GM12878 (cell line): ENCODE measurements around the gene C14orf39. TPM values are rescaled to one million over a fixed set of nuclear protein-coding genes. Genes with fewer than 3 reads are reported as not detected.

Source experiments
- ATAC-seq: fragments of 200-7000 bp; cut with Tn5 transposase; 3 replicates; pipeline ENCODE4 v1.9.1; 2020; ENCODE audit warnings: mild to moderate bottlenecking, moderate library complexity
- BruUV-seq: library from RNA; stranded (reverse); fragments of 400-500 nt; replicated peaks from 2 replicates; lab custom pipeline; 2021; lab: Mats Ljungman, UMichigan
- CTCF ChIA-PET: fragments of 300-600 bp; sonication (Branson Sonifier 250); formaldehyde crosslinking; extraction: SDS; loops from one replicate; lab custom pipeline; 2021; ENCODE audit warnings: inconsistent platforms; lab: Yijun Ruan, JAX
- POLR2A ChIA-PET: fragments of 350-600 bp; formaldehyde crosslinking; extraction: SDS; loops from one replicate; lab custom pipeline; 2021; ENCODE audit warnings: inconsistent platforms; lab: Charles Lee
- RAD21 ChIA-PET: fragments of 300-600 bp; sonication (Branson Sonifier 250); formaldehyde crosslinking; loops from one replicate; lab custom pipeline; 2023; ENCODE audit warnings: antibody characterized with exemption; ENCODE audit not compliant: unreplicated experiment; lab: Charles Lee
- SMC1A ChIA-PET: fragments of 300-600 bp; sonication (Branson Sonifier 250); formaldehyde crosslinking; loops from one replicate; lab custom pipeline; 2023; ENCODE audit not compliant: unreplicated experiment, uncharacterized antibody; lab: Charles Lee
- DNase-seq: peaks from one replicate; pipeline ENCODE4 v3.0.0-alpha.2; 2011; ENCODE audit warnings: low read depth, low spot score
- FAIRE-seq: peaks from 3 replicates; lab custom pipeline; 2011; peaks lifted over from hg19 to GRCh38; lab: Jason Lieb, UNC
- H2AFZ ChIP-seq: 2 replicates; pipeline ENCODE4 v1.6.0; 2011; ENCODE audit warnings: low read depth, low read length, control low read depth; ENCODE audit not compliant: control insufficient read depth
- H3K27ac ChIP-seq: 2 replicates; pipeline ENCODE4 v1.5.1; 2011; ENCODE audit warnings: control low read depth; ENCODE audit not compliant: control insufficient read depth, insufficient read depth
- H3K27me3 ChIP-seq, 2 experiments: replicated peaks in 1 of 2; 2 replicates each; pipeline versions ENCODE4 v1.6.0 to v1.6.1; 2011; ENCODE audit warnings: low read length in 1 of 2; ENCODE audit not compliant: control insufficient read depth in 2 of 2, insufficient read depth in 2 of 2
- H3K36me3 ChIP-seq, 2 experiments: 2 replicates each; pipeline ENCODE4 v1.5.1; 2011; ENCODE audit warnings: low read length in 1 of 2; ENCODE audit not compliant: control insufficient read depth in 2 of 2, insufficient read depth in 2 of 2
- H3K4me1 ChIP-seq: 2 replicates; pipeline ENCODE4 v1.6.1; 2011; ENCODE audit warnings: mild to moderate bottlenecking, low read length, moderate library complexity, mixed read lengths; ENCODE audit not compliant: control insufficient read depth, insufficient read depth
- H3K4me2 ChIP-seq: 2 replicates; pipeline ENCODE4 v1.6.0; 2011; ENCODE audit warnings: control low read depth; ENCODE audit not compliant: control insufficient read depth, insufficient read depth
- H3K4me3 ChIP-seq: fragments of 200-600 bp; sonication (generic); 2 replicates; pipeline ENCODE4 v1.5.1; 2016
- H3K79me2 ChIP-seq: 2 replicates; pipeline ENCODE4 v1.6.0; 2011; ENCODE audit warnings: low read length; ENCODE audit not compliant: control insufficient read depth, insufficient read depth
- H3K9ac ChIP-seq: 2 replicates; pipeline ENCODE4 v1.8.0; 2011; ENCODE audit warnings: low read length, control low read depth, mixed read lengths; ENCODE audit not compliant: control insufficient read depth, insufficient read depth
- H3K9me3 ChIP-seq: replicated peaks from 3 replicates; pipeline ENCODE4 v1.5.1; 2011; ENCODE audit warnings: mild to moderate bottlenecking, low read length; ENCODE audit not compliant: control insufficient read depth, insufficient read depth
- H4K20me1 ChIP-seq: 2 replicates; pipeline ENCODE4 v1.6.0; 2011; ENCODE audit not compliant: control insufficient read depth, insufficient read depth
- MYC ChIP-seq: IDR thresholded peaks from 2 replicates; pipeline ENCODE4 v1.6.1; 2011; ENCODE audit warnings: mild to moderate bottlenecking, low read length, moderate library complexity, inconsistent platforms; ENCODE audit not compliant: insufficient read depth, insufficient replicate concordance, insufficient read length, severe bottlenecking
- NFXL1 ChIP-seq: fragments of 450-650 bp; IDR thresholded peaks from 2 replicates; pipeline ENCODE4 v1.6.1; 2017; ENCODE audit warnings: antibody characterized with exemption, mild to moderate bottlenecking, borderline replicate concordance
- POU2F2 ChIP-seq: IDR thresholded peaks from 3 replicates; pipeline ENCODE4 v1.6.1; 2011; ENCODE audit warnings: low read depth, mild to moderate bottlenecking, low read length, borderline replicate concordance
- RAD51 ChIP-seq: fragments of 450-650 bp; IDR thresholded peaks from 2 replicates; pipeline ENCODE4 v1.6.1; 2016; ENCODE audit warnings: moderate library complexity, mild to moderate bottlenecking, inconsistent platforms
- ZZZ3 ChIP-seq: IDR thresholded peaks from 2 replicates; pipeline ENCODE4 v1.6.1; 2011; ENCODE audit warnings: low read depth; ENCODE audit not compliant: control insufficient read depth, insufficient read length
- WGBS: methylation state at CpG from one replicate; pipeline ENCODE4 v1.1.6; 2016; ENCODE audit warnings: low lambda C conversion rate; ENCODE audit not compliant: insufficient replicate concordance, insufficient coverage; ENCODE audit errors: missing lambda C conversion rate; 5-methylcytosine and 5-hydroxymethylcytosine counted together
- in situ Hi-C: fragments of 300-500 bp; cut with MboI; formaldehyde crosslinking; loops from 9 replicates; pipeline ENCODE4 v1.14.3; 2018; ENCODE audit warnings: mixed read lengths
- intact Hi-C: fragments of 100-400 bp; cut with micrococcal nuclease; formaldehyde crosslinking; loops from one replicate; pipeline ENCODE4 v1.14.2; 2022; ENCODE audit not compliant: unreplicated experiment
- polyA plus RNA-seq, 11 experiments: library from polyadenylated mRNA; depleted of rRNA in 4 of 11; unstranded in 6 of 11; stranded (reverse) in 5 of 11; fragments of >200 nt; fragmentation: Nextera tagmentation in 4 of 11; fragmentation: Illumina TruSeq in 1 of 11; extraction: Ambion mirVana in 4 of 11; extraction: Trizol in 1 of 11; gene quantifications; 1 replicate in 1 of 11; 2 replicates in 10 of 11; pipeline versions ENCODE4 v1.2.1 to v1.2.3, GENCODE V29; 2011 to 2016; ENCODE audit warnings: inconsistent platforms in 2 of 11, missing spikeins in 2 of 11, low read depth in 1 of 11
- total RNA-seq, 4 experiments: library from RNA; depleted of rRNA in 3 of 4; stranded (reverse); fragments of >200 nt in 3 of 4; fragmentation: Illumina TruSeq in 1 of 4; extraction: Trizol in 1 of 4; gene quantifications; 2 replicates each; pipeline versions ENCODE4 v1.2.1 to v1.2.3, GENCODE V29; 2013 to 2021
- TF ChIP-seq, protein P1 (sequence below): fragments of 450-650 bp; IDR thresholded peaks from 2 replicates; pipeline ENCODE4 v1.6.1; 2016; ENCODE audit warnings: mild to moderate bottlenecking, moderate library complexity, borderline replicate concordance
- TF ChIP-seq, protein P2 (sequence below), 3 experiments: IDR thresholded peaks in 2 of 3; conservative IDR thresholded peaks in 1 of 3; 2 replicates each; pipeline ENCODE4 v1.5.1; 2011; ENCODE audit warnings: low read depth in 3 of 3, low read length in 3 of 3, mild to moderate bottlenecking in 3 of 3, control low read depth in 2 of 3, moderate library complexity in 2 of 3, inconsistent platforms in 1 of 3, mixed read lengths in 1 of 3; ENCODE audit not compliant: control insufficient read depth in 2 of 3, insufficient read depth in 1 of 3; ENCODE audit errors: extremely low read depth in 1 of 3

C14orf39 gene
- total and polyA plus RNA-seq, 10 of the 15 experiments (the other 5 are each of a cell fraction or from before 2014, with no cell fraction given) = 0.24 to 0.31 TPM; not detected in 8

DNA sequence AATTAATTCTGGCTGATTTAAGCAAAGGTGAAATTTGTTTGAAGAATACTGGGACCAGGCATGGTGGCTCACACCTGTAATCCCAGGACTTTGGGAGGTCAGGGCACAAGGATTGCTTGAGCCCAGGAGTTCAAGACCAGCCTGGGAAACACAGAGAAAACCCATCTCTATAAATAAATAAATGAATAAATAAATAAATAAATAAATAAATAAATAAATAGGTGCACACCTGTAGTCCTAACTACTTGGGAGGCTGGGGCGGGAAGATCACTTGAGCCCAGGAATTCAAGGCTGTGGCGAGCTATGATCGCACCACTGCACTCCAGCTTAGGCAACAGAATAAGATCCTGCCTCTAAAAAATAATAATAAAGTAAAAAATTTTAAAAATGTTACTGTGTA is 4.4 kb upstream of the C14orf39 start:
- ChIA-PET SMC1A (interaction anchor here (0.7 to 2.3 kb wide), 2 partner anchors 132 to 140 kb away, joined by 3 to 6 read pairs; no protein-coding TSS in a partner anchor), CTCF (no interaction called here), RAD21 (interaction anchor here (1.1 kb wide), 1 partner anchor 294 kb away, joined by 3 read pairs; no protein-coding TSS in a partner anchor), POLR2A (no interaction called here)
- Histone ChIP-seq H3K4me2 (no peak overlapping the region), H3K4me3 (no peak overlapping the region), H3K27me3 (peaks cover 0 to under 1% of the 10 kb centered on the region in 2 experiments; a peak in 3 of 4 replicates), H3K27ac (no peak overlapping the region), H3K9ac (no peak overlapping the region), H3K4me1 (no peaks in the 10 kb centered on the region), H3K79me2 (no peaks in the 10 kb centered on the region), H4K20me1 (no peaks in the 10 kb centered on the region), H2AFZ (no peak overlapping the region), H3K9me3 (no peaks in the 10 kb centered on the region), H3K36me3 (no peaks in the 10 kb centered on the region)
- DNase-seq (no peak), FAIRE-seq (no peak), ATAC-seq (no peak)
- WGBS = 52% methylated on average over 3 of the region's 3 CpGs
- TF ChIP-seq RAD51 (no peak), NFXL1 (no peak), MYC (no peak), POU2F2 (no peak)
- in situ Hi-C loops = no loop called here
- BruUV-seq = no TSS peak
- intact Hi-C loops = no loop called here

DNA sequence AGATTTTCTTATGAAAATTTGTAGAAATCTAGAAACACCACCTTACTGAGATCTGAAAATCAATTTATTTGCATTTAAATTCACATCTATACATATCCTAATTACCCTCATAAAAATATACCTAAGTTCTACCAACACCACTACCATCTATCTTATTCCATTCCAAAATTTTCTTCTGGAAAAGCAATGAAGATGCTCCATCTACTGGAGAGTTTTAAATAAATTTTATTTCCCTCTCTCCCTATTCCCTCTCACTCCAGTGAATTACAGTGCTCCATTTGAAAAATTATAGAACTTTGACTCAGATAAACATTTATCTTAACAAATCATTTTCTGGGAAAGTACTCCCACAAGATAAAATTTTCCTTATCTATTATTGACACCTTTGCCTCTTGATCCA is 2.3 kb upstream of the C14orf39 start:
- no peaks in the 10 kb centered on the region for H3K36me3 ChIP-seq
- ATAC-seq = no peak
- DNase-seq = no peak
- H3K4me3 ChIP-seq = no peak overlapping the region
- FAIRE-seq = no peak
- SMC1A ChIA-PET = interaction anchor here (1.3 kb wide), 1 partner anchor 152 kb away, joined by 3 read pairs; no protein-coding TSS in a partner anchor
- no peak overlapping the region for H3K9ac ChIP-seq
- no peak overlapping the region for H3K4me2 ChIP-seq
- no peaks in the 10 kb centered on the region for H3K79me2 ChIP-seq
- no peaks in the 10 kb centered on the region for H3K4me1 ChIP-seq
- peaks cover 0 to 3% of the 10 kb centered on the region in 2 experiments; a peak in 3 of 4 replicates for H3K27me3 ChIP-seq
- RAD21 ChIA-PET = no interaction called here
- H4K20me1 ChIP-seq = no peaks in the 10 kb centered on the region
- TF ChIP-seq, protein P1, sequence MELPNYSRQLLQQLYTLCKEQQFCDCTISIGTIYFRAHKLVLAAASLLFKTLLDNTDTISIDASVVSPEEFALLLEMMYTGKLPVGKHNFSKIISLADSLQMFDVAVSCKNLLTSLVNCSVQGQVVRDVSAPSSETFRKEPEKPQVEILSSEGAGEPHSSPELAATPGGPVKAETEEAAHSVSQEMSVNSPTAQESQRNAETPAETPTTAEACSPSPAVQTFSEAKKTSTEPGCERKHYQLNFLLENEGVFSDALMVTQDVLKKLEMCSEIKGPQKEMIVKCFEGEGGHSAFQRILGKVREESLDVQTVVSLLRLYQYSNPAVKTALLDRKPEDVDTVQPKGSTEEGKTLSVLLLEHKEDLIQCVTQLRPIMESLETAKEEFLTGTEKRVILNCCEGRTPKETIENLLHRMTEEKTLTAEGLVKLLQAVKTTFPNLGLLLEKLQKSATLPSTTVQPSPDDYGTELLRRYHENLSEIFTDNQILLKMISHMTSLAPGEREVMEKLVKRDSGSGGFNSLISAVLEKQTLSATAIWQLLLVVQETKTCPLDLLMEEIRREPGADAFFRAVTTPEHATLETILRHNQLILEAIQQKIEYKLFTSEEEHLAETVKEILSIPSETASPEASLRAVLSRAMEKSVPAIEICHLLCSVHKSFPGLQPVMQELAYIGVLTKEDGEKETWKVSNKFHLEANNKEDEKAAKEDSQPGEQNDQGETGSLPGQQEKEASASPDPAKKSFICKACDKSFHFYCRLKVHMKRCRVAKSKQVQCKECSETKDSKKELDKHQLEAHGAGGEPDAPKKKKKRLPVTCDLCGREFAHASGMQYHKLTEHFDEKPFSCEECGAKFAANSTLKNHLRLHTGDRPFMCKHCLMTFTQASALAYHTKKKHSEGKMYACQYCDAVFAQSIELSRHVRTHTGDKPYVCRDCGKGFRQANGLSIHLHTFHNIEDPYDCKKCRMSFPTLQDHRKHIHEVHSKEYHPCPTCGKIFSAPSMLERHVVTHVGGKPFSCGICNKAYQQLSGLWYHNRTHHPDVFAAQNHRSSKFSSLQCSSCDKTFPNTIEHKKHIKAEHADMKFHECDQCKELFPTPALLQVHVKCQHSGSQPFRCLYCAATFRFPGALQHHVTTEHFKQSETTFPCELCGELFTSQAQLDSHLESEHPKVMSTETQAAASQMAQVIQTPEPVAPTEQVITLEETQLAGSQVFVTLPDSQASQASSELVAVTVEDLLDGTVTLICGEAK = no peak
- TF ChIP-seq ZZZ3 = no peak
- TF ChIP-seq, protein P2, sequence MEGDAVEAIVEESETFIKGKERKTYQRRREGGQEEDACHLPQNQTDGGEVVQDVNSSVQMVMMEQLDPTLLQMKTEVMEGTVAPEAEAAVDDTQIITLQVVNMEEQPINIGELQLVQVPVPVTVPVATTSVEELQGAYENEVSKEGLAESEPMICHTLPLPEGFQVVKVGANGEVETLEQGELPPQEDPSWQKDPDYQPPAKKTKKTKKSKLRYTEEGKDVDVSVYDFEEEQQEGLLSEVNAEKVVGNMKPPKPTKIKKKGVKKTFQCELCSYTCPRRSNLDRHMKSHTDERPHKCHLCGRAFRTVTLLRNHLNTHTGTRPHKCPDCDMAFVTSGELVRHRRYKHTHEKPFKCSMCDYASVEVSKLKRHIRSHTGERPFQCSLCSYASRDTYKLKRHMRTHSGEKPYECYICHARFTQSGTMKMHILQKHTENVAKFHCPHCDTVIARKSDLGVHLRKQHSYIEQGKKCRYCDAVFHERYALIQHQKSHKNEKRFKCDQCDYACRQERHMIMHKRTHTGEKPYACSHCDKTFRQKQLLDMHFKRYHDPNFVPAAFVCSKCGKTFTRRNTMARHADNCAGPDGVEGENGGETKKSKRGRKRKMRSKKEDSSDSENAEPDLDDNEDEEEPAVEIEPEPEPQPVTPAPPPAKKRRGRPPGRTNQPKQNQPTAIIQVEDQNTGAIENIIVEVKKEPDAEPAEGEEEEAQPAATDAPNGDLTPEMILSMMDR (IDR thresholded peaks at IDR 0.05 in 2 of 3, conservative IDR thresholded peaks at IDR 0.05 in 1 of 3; ENCODE audit: control insufficient read depth in 2 of 3, extremely low read depth in 1 of 3, insufficient read depth in 1 of 3, low read depth in 3 of 3, low read length in 3 of 3) = peak in 1 of 3 experiments; percentile 15; a peak in 1 of 6 replicates
- TF ChIP-seq, all 136 proteins: peak for 1
- ChIA-PET POLR2A (no interaction called here), CTCF (no interaction called here)
- intact Hi-C loops = no loop called here
- in situ Hi-C loops = no loop called here
- Histone ChIP-seq H3K27ac (no peak overlapping the region), H3K9me3 (no peaks in the 10 kb centered on the region), H2AFZ (no peak overlapping the region)
- no TSS peak for BruUV-seq
